ENCODE measurements around the gene FN3K.
"Not testable (repeated sequence)": the region's sequence is repeated elsewhere in the genome, so short reads cannot be mapped to it uniquely, and the experiment has no call there.

FN3K gene

DNA sequence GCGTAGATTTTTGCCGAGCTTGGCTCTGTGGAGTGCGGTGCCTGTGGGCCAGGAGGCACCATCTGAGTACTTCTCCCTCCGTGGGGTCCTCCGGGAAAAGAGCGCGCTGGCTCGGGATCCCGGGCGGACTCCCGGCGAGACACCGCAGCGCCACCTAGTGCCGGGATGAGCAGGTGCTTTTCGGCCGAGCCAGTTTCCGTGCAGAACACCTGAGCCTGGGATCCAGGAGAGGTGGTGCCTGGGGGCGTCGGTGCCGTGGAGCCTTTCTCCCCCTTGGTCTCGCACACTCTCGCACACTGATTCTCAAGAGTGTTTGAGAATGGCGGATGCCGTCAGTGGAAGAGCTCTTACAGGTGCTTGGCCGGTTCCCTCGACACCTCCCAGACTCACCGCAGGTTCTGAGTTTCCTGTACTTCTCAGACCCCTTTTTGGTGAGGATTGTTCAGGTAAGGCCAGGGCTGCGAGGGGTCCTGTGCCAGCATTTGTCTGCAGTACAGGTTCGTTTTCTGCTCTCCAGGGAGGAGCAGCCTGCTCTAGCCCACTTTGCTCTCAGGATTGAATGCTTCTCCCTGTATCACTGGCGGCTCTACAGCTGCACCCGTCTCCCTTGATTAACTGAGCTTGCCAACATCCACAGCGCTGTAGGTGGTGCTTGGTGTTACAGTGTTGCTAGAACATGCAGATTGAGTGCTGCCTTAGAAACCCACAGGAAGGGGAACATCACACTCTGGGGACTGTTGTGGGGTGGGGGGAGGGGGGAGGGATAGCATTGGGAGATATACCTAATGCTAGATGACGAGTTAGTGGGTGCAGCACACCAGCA is 39.8 kb downstream of the FN3K start:
- no peak for DNase-seq

GRCh38 chr17:82776454-82776853 is 41.0 kb downstream of the FN3K start:
- no peak for DNase-seq

DNA sequence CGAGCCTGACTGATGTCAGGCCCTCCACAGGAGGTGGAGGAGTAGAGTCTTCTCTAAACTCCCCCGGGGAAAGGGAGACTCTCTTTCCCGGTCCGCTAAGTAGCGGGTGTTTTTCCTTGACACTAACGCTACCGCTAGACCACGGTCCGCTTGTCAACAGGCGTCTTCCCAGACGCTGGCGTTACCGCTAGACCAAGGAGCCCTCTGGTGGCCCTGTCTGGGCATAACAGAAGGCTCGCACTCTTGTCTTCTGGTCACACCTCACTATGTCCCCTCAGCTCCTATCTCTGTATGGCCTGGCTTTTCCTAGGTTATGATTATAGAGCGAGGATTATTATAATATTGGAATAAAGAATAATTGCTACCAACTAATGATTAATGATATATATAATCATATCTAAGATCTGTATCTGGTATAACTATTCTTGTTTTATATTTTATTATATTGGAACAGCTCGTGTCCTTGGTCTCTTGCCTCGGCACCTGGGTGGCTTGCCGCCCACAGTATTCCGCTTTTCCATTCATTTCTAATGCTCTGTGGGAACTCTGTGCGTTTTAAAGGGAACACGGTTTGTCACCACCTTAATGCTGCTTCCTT is 42.5 kb downstream of the FN3K start:
- DNase-seq = not testable (repeated sequence)

DNA sequence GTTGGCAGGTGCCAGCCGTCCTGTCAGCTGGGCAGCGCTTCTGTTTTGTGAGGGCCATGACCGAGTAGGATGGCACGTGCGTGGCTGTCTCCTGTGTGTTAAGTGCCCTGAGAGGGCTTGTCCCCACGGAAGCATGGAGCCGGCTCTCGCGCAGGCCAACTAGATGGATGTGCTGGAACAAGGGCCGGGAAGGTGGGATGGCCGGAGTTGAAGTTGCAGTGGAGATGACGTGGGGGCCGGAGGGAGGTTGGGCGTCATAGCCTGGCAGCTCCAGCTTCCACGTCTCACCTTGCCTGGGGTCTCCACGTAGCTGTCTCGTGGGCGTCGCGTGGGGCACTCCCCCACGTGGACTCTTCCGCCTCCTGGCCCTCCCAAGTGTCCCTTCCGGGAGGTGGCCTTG is 44.1 kb downstream of the FN3K start:
- no peak for DNase-seq

DNA sequence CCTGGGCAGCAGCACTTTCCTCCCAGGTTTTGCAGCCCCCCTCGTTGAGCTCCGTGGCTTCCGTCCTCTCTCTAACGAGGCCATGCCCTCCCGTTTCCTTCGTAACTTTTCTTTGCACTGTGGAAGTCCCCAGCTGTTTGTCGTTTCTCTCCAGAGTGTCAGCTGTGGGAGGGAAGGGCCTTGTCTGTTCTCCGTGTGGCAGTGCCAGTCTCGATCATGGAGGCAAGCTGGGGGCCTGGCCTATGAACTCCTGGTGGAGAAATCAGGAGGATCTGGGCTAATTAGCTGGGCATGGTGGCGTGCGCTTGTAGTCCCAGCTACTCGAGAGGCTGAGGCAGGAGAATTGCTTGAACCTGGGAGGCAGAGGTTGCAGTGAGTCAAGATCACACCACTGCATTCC is 44.8 kb downstream of the FN3K start:
- no peak for DNase-seq

- no peak for DNase-seq
These were observed 45.8 kb downstream of the FN3K start for GRCh38 chr17:82780971-82781893.

GRCh38 chr17:82781894-82782274 is 46.5 kb downstream of the FN3K start:
- no peak for DNase-seq

GRCh38 chr17:82782657-82783207 is 47.3 kb downstream of the FN3K start:
- DNase-seq = no peak

DNA sequence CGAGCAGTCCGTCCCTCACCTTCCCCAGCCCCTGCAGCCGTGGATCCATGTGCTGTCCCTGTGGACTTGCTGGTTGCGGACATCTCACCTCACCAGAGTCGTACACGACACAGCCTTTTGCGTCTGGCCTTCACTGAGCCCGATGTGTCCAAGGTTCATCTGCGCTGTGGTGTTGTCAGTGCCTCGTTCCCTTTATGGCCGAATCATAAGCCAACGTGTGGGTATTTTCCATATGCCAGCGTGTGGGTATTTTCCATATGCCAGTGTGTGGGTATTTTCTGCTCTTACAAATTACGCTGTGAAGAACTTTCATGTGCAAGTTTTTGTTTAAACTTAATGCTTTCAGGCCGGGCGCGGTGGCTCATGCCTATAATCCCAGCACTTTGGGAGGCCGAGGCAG is 48.1 kb downstream of the FN3K start:
- DNase-seq = no peak

DNA sequence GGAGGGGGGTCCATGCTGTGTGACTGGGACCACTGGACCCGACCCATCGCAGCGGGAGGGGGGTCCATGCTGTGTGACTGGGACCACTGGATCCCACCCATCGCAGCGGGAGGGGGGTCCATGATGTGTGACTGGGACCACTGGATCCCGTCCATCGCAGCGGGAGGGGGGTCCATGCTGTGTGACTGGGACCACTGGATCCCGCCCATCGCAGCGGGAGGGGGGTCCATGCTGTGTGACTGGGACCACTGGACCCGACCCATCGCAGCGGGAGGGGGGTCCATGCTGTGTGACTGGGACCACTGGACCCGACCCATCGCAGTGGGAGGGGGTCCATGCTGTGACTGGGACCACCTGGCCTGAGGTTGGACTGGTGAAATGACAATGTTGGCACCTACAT is 50.2 kb downstream of the FN3K start:
- DNase-seq = not testable (repeated sequence)

DNA sequence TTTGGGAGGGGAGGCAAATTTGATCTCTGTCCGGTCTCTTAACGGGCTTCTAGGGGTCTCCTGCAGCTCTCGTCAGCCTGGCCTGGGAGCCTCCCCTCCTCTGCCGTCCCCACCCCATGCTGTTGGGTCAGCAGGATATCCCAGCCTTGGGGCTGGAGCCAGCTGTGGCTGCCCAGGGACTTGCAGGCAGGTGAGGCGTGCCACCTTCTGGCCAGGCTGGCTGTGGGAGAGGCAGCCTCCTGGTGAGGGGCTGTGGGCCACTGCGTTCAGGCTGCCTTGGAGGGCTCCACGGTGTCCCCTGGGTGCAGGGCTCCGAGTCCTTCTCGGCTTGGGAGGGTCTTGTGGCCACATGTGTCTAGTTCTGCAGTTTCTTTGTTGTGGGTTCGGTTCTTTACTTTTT is 51.0 kb downstream of the FN3K start:
- DNase-seq = no peak

- DNase-seq = no peak
These were observed 51.9 kb downstream of the FN3K start for GRCh38 chr17:82787081-82787848.

GRCh38 chr17:82788206-82789001 is 53.0 kb downstream of the FN3K start:
- no peak for DNase-seq

GRCh38 chr17:82789051-82789592 is 53.7 kb downstream of the FN3K start:
- no peak for DNase-seq

- DNase-seq = no peak
These were observed 54.4 kb downstream of the FN3K start for GRCh38 chr17:82789806-82790205.

DNA sequence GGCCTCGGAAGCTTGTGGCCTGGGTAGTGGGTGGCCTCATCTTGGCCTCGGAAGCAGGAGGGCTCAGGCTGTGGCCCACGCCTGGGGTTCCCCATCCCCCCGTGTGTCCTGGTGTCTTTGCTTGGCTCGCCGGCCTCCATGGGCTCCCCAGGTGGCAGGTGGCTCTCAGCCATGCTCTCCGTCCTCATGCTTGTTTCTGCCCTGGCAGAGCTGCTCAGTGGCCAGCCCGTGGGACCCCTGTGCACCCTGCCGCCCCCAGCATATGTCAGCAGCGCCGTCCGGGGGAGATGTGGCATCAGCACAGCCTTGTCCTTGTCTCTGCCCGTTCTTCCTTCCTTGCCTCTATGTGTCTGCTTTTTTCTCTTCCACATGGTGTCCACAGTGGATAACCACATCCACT is 55.0 kb downstream of the FN3K start:
- no peak for DNase-seq

DNA sequence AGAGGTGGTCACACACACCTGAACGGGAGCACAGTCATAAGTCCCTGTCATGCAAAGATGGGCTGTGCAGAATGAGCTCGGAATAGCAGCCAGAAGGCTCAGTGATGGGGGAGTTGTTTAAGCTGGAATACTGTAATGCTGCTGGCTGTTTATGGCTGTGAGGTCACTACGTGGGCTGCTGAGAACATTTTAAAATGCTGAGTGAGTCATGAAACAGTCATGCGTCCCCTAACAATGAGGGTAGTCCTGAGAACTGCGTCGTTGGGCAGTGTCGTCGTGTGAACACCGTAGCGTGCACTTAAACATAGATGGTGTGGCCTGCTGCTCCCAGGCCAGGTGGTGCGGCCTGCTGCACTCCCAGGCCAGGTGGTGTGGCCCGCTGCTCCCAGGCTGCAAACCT is 56.1 kb downstream of the FN3K start:
- DNase-seq = no peak

GRCh38 chr17:82793974-82794630 is 58.7 kb downstream of the FN3K start:
- no peak for DNase-seq

DNA sequence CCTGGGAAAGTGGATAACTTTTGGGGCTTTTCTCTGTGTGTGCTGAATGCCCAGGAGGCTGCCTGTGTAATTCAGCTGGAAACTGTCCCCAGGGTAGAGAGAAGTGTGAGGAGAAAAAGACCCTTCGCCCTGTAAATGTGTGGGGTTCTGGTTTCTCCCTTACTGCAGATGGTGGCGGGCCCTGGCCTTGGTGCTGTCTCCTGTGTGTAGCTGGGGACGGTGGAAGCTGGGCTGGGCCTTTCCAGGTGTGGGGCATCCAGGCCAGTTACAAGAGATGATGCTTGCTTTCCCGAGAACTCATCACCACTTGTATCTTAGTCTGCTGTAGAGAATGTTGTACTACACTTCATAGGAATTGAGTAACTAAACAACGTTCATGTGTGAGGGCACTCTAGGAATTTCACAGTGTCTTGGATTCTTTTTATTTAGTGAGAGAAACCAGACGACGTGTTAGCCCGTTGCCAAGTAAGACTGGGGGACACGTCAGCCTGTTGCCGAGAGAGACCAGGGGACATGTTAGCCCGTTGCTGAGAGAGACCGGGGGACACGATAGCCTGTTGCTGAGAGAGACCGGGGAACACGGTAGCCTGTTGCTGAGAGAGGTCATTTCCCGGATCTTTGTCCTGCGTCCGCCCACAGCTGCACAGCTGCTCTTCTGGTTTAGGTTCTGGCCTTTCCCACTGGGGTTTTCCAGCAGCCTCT is 59.5 kb downstream of the FN3K start:
- DNase-seq = no peak

- DNase-seq = no peak
These were observed 60.2 kb downstream of the FN3K start for GRCh38 chr17:82795615-82796014.
